Measurements from ENCODE around the gene ZFTA.
"Not testable (repeated sequence)": the region's sequence is repeated elsewhere in the genome, so short reads cannot be mapped to it uniquely, and the experiment has no call there.

Gene ZFTA

GRCh38 chr11:63775191-63775590 lies 6.6 kb upstream of the ZFTA start:
- no peak for DNase-seq

DNA sequence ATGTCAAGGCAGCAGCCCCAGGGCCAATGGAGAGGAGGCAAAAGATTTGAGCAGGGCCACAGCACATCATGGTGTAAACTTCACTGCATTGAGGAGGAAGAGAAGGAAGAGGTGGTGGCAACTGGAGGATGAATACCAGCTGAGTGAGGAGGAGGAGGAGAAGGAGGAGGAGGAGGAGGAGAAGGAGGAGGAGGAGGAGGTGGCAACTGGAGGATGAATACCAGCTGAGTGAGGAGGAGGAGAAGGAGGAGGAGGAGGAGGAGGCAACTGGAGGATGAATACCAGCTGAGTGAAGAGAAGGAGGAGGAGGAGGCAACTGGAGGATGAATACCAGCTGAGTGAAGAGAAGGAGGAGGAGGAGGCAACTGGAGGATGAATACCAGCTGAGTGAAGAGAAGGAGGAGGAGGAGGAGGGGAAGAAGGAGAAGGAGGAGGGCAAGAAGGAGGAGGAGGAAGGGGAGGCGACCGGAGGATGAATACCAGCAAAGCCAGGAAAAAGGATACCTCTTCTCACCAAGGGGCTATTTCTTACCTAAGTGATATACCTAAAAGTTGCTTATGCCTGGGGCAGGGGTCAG lies 3.3 kb upstream of the ZFTA start:
- not testable (repeated sequence) for DNase-seq

DNA sequence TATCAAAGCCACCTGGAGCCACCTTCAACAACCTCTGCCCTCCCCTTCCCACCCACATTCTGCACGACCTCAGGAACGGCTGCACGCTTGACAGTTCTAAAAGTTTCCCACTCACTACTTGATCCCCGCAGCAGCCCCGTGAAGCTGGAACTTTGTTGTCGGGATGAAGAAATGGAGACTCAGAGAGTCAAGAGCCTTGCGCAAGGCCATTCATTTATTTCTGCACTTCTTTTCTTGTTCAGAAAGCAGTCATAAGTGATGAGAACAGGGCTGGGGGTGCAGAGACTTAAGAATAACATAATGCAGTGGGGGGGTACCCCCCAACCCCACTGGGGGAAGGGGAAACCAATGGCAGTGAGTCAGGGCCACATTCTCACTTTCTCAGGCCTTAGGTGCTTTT lies 2.2 kb upstream of the ZFTA start:
- no peak for DNase-seq

DNA sequence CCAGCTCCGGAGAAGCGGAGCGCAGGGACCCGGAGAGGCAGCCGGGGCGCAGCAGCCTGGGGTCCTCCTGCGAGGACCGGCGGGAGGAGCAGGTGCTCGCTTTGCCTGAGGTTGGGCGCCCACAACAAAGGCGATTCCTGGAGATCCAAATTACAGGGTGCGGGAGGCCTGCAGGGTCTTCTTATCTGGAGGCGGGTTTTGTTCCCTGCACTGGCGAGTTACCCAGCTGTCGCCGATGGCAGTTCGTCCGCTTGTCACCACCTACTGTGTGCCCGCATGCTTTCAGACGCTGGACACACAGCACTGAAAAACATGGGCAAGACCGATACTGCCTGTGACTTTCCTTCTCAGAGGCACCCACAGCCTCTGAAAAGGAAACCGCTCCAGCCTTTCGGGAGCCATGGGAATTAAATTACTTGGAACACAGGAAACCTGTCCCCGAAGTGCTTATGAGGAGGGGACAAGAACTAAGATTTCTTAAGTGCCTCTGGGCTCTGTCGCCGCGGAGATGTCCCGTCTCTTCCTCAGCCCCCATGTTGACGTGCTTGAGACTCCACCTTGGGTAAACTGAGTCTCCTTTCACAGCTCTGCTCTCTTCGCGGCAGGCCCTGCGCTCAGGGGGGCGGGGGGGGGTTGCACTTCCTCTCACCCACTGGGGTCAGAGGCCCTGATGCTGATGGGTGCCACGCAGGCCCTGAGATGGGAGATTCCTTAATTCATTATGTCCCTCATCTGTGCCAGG lies 1.3 kb upstream of the ZFTA start:
- DNase-seq = peak in 2 of 14 donors; percentile 16 to 24

GRCh38 chr11:63769042-63769713 lies 603 bp upstream of the ZFTA start:
- peak in 2 of 14 donors; percentile 56 to 59 for DNase-seq

- peak in 10 of 14 donors; percentile 24 to 85 (median 48) for DNase-seq
Measured at GRCh38 chr11:63767565-63768236, 874 bp downstream of the ZFTA start.

- DNase-seq = no peak
Measured at GRCh38 chr11:63767267-63767564, 1.4 kb downstream of the ZFTA start.

DNA sequence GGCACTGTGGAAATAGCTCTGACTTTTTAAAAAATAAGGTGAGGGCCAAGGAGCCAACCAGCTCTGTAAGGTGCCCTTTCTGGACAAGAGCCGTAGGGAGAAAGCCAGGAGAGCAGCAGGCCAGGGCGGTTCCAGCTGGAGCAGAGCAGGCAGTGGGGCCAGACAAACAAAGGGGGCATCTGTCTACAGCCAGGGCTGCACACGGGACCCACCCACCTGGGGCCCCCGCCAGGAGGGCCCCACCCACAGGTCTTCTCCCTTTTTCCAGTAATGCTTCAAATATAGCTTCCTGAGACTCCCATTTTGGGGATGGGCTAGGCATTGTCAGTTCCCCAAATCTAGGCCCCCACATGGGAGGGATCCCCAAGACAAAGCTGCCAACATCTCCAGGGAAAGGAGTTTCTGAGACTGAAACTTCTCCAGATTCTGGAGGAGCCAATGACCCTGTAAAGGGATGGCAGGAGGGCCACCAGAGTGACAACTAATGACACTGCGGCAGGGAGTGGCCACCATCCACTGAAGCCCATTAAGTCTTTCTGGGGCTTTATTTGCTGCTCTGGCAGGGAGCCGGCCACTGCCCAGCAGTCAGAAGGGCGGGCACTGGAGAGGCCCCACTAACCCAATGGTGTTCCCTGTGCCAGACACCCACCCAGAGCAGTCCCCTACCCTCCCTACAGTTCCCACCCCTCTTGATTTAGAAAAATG lies 1.9 kb downstream of the ZFTA start:
- DNase-seq = peak in 3 of 14 donors; percentile 19 to 53 (median 45)

DNA sequence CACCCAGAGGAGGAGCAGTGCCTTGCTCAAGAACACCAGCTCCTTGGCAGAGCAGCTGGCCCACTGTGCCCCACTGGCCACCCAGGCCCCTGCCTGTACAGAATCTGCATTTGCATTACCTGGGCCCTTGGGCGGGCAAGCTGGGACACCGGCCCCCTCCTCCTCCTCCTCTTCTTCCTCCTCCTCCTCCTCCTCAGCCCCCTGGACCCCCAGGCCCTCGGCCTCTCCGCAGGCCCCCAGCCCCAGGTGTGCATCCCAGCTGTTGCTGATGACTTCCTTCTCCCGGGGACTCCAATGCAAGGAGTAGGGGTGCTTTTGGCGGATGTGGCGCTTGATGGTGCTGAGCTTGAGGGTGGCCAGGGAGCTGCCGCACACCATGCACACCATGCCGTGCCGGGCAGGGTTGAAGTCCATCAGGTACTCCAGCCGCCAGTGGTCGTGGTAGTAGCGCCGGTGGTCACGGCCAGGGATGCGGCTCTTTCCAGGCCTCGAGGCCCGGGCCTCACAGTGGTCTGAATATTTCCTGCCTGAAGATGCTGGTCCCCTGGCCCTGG lies 2.8 kb downstream of the ZFTA start:
- no peak for DNase-seq

GRCh38 chr11:63764679-63765647 lies 3.6 kb downstream of the ZFTA start:
- DNase-seq = no peak

- DNase-seq = no peak
Measured at GRCh38 chr11:63764340-63764678, 4.3 kb downstream of the ZFTA start.

DNA sequence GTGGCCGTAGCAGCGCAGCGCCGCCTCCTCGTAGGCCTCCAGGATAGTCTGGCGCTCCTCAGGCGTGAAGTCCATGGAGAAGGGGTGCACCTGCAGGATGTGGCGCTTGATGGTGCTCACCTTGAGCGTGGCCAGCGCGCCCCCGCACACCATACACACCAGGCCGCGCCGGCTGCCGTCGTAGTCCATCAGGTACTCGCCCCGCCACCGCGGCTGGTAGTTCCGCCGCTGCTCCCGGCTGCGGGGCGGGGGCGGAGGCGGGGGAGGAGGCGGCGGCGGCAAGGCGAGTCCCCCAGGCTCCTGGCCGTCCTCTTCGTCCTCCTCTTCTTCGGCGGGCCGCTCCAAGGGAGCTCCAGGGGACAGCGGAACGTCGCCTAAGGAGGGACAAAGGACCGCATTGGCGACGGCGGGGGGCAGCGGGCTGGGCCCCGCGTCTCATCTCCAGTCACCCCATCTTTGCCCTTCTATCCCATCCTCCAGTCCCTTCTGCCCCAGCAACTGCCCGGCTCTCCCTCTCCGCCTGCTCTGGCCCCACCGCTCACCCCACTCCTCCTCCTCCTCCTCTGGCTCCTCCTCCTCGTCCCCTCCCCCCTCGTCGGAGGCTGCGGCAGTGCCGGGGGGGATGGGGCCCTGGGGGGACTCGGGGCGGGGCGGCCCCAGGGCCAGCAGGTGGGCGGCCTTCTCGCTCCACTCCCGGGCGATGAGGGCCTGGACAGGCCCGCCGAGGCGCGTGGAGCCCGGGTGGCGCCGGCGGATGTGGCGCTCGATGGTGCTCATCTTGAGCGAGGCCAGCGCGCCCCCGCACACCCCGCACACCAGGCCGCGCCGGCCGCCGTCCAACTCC lies 4.9 kb downstream of the ZFTA start:
- peak in 2 of 14 donors; percentile 12 to 59 for DNase-seq

GRCh38 chr11:63762654-63763495 lies 5.7 kb downstream of the ZFTA start:
- peak in 10 of 14 donors; percentile 19 to 86 (median 52) for DNase-seq

- no peak for DNase-seq
Measured at GRCh38 chr11:63761931-63762653, 6.5 kb downstream of the ZFTA start.

DNA sequence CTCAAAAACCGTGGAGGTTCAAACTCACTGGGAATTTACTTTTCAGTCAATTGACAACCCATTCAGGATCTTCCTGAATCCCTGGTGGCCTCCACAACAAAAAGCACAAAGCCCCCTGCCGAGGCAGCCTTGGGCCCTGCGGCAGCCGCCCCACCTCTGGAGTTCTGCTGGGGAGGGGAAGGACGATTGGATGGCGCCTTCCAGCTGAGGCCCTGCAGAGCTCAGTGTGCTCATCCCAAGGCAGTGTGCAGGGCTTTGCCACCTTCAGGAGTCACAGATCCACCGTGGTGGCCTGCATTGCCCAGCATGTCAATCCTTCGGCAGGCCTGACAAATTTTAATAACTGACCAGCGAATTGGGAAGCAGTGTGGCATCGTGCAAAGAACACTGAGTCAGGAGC lies 7.4 kb downstream of the ZFTA start:
- no peak for DNase-seq

GRCh38 chr11:63760487-63761079 lies 8.0 kb downstream of the ZFTA start:
- no peak for DNase-seq

DNA sequence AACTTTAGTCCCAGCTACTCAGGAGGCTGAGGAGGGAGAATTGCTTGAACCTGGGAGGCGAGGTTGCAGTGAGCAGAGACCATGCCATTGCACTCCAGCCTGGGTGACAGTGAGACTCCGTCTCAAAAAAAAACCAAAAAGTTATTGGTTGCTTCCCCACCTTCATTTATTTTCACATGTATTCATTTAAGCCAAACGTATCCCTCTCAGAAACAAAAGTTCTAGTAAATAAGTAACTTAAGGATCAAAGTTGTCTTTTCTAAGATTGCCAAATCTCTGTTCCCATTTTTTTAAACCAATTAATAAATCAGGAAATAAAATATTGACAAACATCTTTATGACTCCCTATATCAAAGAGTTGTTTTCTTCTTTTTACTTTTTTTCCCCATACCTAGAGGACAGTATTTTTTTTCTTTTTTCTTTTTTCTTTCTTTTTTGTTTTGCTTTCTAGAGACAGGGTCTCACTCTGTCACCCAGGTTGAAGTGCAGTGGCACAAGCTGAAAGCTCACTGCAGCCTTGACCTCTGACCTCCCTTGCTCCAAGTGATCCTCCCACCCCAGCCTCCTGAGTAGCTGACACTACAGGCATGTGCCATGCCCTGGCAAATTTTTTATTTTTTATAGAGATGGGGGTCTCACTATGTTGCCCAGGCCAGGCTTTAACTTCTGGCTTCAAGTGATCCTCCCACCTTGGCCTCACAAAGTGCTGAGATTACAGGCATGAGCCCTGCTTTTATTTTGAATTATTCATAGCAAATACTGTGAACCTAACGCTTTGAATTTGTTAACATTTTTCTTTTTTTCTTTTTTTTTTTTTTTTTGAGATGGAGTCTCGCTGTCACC lies 11.4 kb downstream of the ZFTA start:
- DNase-seq = no peak

All from C1 segment of cervical spinal cord (tissue), 14 donors.